Fibroblast of skin of left biceps (primary cell): Measurements from ENCODE around the gene KMT2C.

Experiments used
- DNase-seq, 2 experiments: peaks; one replicate each; pipeline ENCODE4 v3.0.0-alpha.2; 2013; ENCODE audit warnings: low read depth in 2 of 2

The KMT2C gene

GRCh38 chr7:152108359-152108758 lies 327.4 kb downstream of the KMT2C start:
- DNase-seq: no peak

GRCh38 chr7:152107945-152108344 lies 327.9 kb downstream of the KMT2C start:
- no peak for DNase-seq

- no peak for DNase-seq
These were observed 328.8 kb downstream of the KMT2C start for GRCh38 chr7:152106990-152107389.

DNA sequence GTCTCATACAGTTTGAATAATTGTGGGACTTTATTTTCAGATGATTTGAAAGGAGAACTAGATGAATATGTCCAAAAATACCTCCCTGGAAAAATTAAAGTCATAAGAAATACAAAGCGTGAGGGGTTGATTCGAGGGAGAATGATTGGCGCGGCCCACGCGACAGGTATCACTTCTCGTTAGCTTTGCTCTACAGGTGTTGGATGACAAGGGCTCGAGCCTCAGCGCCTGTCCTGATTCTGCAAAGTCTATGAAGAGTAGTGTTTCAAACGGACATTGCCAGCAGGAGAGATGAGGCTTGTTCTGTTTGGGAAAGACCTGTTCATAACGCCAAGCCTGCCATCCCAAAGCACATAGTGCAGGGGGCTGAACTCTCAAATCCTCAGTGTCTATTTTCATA lies 330.6 kb downstream of the KMT2C start:
- DNase-seq: no peak

- no peak for DNase-seq
These were observed 332.1 kb downstream of the KMT2C start for GRCh38 chr7:152103691-152104090.

GRCh38 chr7:152103066-152103465 lies 332.7 kb downstream of the KMT2C start:
- DNase-seq: no peak

DNA sequence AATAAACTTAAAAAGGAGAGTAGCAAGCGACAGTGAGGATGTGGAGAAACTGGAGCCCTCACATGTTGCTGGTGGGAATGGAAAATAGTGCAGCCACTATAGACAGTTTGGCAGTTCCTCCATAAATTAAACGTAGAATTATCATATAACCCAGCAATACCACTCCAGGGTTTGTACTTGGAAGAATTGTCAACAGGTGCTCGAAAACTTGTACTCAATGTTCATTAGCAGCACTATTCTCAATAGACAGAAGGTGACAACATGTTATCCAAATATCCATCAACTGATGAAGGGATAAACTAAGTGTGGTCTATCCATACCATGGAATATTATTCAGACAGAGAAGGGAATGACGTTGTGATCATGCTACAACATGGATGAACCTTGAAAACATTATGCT lies 338.5 kb downstream of the KMT2C start:
- DNase-seq: no peak

- DNase-seq: no peak
These were observed 340.0 kb downstream of the KMT2C start for GRCh38 chr7:152095771-152096170.

DNA sequence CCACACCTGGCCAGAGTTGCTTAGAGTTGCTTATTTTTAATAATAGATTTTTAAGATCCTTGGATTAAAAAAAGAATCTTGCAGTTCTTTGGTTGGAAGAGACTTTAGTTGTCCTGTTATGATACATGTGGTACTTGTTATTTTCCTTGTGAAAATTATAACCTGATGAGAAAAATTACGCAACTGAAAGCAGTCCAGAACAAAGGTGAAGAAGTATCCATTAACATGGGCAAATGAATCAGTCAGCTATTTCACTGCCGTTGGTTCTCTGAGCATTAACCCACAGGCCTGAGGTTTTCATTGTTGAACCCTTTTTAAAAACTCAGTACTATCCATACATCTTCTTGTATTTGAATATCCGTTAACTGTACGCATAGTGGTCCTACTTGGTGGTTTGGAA lies 342.1 kb downstream of the KMT2C start:
- no peak for DNase-seq

DNA sequence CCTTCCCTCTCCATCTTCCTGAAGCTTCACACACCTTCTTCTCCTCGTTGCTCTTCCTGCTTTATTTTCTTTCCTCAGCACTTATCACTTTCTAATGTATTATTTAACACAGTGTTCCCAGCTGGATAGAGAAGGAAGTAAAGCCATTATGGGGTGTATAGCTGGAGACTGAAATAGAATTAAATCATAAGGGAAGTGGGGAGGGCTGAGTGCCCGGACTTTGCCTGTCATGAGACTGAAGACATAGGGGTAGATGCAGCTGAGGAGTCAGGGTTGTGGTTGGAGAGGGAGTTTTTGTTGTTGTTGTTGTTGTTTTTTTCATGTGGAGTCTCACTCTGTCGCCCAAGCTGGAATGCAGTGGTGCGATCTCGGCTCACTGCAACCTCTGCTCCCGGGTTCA lies 345.1 kb downstream of the KMT2C start:
- DNase-seq: no peak

GRCh38 chr7:152089183-152089582 lies 346.6 kb downstream of the KMT2C start:
- no peak for DNase-seq

GRCh38 chr7:152086513-152086912 lies 349.3 kb downstream of the KMT2C start:
- DNase-seq: no peak

DNA sequence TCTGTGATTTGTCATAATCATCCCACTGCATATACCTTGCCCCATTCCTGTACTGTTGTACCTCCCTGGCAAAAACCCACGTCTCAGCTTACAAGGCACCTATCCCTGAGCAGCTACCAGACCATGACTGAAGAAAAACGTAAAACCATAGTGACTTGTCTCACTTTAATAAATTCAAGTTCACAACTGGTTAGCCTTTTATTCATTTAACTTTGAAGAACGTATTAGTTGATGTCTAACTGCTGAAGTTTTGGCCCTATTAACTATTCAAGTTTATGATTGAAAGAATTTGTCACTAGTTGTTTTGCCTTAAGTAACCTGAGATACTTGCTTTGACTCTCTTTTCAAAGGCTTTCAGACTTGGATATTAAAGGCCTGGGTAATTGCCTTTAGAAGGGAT lies 350.7 kb downstream of the KMT2C start:
- DNase-seq: no peak
